HG02938 (cell line): ENCODE results near the gene RFNG.

ENCODE experiments used
- ATAC-seq: cut with Tn5 transposase; IDR thresholded peaks from one replicate; pipeline ENCODE4 v1.9.1; 2021; ENCODE audit warnings: mild to moderate bottlenecking, moderate library complexity; ENCODE audit not compliant: unreplicated experiment

Gene RFNG, protein sequence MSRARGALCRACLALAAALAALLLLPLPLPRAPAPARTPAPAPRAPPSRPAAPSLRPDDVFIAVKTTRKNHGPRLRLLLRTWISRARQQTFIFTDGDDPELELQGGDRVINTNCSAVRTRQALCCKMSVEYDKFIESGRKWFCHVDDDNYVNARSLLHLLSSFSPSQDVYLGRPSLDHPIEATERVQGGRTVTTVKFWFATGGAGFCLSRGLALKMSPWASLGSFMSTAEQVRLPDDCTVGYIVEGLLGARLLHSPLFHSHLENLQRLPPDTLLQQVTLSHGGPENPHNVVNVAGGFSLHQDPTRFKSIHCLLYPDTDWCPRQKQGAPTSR

DNA sequence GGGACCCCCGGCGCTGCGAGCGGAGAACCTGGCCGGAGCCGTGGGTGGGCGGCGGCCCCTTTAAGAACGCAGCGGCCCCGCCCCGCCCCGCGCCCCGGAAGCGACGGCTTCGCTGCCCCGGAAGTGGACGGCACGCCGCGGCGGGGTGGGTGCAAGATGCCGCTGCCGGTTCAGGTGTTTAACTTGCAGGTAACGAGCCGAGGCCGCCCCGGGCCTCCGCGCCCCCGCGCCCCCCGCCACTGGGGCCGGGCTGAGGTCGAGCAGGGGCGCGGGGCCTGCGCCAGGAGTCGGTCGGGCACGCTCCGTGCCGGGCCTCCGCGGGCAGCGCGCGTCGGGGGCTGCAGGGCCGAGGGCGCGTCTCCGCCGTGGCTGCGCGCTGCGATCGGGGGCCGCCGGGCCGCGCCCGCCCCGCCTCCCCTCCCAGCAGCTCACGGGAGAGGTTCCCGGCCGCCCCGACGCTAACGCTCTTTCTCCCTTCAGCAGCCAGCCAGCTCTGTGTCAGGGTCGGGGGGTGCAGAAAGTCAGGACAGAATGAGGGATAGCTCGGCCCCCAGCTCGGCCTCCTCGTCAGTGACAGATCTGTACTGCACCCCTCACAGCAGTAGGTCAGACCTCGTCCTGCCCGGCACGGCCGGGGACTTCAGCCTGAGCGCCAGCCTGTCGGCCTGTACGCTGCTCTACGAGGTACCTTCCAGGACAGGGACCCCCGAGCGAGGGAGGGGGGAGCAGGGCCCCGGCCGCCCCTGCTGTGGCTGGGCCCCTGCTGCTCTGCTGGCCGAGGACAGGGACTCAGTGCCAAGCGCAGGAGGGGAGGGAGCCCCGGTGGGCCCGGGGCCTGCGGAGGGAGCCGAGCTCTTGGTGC is at the start of gene RFNG, which contains the start of gene GPS1:
TSS of gene RFNG (minus strand) at position 36 of the 862 bp plus-strand sequence. CDS start 45 bp downstream, outside the sequence.
TSS of gene GPS1 (plus strand) at position 123 of the 862 bp plus-strand sequence. CDS start at position 157, 34 bp downstream.
- peak; percentile 76 for ATAC-seq

DNA sequence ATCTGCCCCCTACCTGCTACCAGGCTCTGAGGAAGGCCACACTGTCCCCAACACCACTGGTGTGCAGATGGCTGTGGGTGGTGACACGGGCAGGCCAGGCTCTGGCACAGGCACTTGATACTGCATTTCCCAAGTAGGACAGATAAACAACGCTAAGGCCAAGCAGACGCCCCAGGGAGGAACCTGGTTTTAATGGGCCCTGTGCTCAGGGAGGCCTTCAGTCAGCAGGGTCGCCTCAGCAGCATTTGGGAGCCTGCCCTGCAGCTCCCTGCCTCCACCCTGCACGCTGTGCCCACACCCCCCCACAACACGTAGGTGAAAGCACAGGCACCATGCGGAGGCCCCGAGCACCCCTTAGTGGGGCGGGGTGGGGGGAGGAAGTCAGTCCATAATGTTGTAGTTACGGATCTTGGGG is 49.7 kb upstream of the RFNG start:
- no peak for ATAC-seq

DNA sequence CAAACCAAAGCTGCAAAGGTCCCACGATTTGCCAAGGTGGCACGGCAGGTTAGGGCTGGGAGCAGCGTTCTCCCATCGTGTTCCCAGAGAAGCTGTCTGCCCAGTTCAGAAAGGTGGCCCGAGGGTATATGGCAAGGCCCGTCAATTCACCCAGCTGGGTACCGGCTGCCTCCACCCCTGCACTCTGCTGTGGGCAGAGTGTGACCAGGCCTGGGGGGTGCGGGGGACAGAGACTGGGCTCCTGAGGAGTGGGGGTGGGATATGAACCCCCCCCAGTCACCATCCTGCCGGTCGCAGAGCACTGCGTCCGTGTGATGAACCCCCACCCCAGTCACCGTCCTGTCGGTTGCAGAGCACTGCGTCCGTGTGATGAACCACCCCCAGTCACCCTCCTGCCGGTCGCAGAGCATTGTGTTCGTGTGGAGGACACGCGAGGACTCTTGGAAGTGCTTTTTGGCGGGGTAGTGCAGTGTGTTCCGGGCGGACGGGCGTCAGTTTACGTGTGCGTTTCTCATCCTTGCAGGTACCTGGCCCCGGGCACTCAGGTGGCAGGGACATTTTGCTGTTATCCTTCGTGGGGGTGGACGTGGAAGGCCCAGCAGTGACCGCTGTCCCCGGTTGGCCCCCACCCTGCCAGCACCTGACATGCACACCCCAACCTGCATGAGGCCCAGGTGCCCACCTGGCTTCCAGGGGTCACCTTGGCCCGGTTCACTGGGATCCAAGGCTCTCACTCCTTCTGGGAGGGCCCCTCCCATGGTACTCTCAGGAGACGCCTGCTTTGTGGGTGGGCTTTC is 49.1 kb upstream of the RFNG start:
- ATAC-seq: no peak

DNA sequence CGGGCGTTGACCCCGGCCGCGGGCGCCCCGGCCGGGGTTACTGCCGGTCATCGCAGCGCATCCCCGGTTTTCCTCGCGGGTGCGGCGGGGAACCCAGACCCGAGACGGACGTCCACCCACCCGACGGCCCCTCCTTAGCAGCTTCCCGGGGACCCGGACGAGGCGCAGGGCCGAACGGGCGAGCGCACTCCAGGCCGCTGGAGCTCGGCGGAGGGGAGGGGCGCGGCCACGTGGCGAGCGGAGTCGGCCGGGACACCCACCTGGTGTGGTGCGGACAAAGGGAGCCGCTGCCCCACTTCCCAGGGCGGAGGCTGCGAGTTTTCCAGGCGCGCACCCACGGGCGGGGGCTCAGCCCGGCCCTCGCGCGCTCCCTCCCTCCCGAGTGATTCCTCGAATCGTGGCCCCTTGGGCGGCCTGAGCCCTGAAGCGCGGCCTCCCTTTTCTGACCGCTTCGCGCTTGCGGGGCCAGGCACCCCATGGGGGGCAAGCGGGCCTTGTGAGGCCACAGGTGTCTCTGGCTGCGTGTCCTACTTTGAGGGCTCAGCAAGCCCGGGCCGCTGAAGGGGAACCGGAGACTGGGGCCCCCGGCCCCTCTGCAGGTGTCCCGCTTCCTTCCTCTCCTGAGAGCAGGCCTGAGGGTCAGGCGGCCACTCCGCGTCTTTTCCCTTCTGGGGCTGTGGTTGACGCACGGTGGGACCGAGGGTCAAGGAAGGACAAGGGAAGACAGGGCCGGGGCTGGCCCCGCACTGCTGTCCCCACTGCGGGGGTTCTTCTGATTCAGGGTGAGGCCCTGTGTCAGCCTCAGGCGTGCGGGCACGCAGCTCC is 47.5 kb upstream of the RFNG start:
- ATAC-seq: peak; percentile 2

DNA sequence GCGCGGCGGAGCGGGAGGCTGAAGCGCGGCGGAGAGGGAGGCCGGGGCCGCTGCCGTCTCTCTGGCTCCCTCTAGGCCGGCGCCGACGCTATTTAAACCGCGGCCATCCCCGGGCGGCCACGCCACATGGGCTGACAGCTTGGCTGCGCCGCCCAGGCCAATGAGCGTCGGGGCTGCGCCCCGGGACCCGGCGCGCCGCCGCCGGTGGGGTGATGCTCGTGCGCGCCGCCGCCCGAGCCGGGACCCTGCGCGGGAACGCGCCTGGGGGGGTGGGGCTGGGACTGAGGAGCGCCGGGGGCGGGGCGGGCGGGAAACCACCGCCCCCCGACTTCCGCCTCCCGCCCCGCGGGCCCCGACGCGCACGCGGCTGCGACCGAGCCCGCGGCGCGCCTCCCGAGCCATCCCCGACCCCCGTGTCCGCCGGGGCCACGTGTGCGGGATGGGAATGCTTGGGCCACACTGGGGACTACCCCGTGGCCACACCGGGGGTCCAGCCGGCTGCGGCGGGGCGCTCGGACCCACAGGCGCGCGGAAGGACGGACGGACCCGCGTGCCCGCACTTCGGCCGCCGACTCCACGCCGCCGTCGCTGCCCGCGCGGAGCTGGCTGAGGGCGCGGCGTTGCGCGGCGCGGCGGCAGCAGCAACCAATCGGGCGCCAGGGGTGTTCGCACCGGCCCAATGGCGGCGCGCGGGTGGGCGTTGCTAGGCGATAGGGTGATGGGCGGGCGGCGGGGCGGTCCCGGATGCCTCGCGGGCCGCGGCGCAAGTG is 46.7 kb upstream of the RFNG start, which contains the start of gene FASN:
TSS of gene FASN (minus strand) at position 68 of the 770 bp plus-strand sequence. CDS start 1,791 bp downstream, outside the sequence.
- peak; percentile 60 for ATAC-seq

DNA sequence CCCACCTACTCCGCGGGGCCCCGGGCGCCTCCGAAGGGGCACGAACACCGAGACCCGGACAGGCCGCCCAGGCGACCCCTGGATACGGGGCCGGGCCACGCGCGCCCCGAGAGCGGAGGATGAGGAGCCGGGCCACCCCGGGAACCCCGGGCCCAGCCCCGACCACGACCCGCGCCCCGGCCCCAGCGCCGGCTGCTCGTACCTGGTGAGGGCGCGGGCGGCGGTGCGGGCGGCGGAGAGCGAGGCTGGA is 46.2 kb upstream of the RFNG start:
- ATAC-seq: no peak

DNA sequence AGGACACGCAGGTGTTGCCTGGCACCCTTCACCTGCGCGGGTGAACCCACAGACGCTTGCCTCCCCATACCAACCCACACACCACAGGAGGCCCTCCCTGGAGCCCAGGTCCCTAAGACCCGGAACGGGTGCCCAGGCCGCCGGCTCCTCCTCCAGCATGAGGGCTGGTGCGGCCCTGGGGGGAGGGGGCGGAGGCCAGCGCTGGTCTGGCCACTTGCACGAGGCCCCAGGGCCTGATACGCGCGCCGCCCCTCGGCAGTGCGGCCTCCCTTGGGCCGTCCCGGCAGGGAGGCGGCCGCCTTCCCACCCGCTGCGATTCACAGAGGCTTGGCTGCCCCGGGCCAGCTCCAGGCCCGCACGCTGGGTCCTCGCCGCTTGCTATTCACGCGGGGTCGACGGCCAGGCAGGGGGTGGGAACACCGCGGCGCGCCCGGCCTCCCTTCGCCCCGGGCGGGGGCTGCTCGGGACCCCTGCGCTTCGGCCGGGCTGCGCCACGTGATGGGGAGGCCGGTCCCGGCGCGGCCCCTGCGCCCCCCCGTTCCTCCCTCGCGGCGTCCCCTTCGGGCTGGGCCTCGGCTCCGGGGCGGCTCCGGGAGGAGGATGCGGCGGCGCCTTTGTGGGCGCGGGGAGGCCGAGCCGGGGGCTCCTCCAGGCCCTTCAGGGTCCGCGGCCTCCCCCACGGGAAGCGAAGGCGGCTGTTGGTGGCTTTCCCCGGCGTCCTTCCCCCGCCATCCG is 45.7 kb upstream of the RFNG start:
- no peak for ATAC-seq

DNA sequence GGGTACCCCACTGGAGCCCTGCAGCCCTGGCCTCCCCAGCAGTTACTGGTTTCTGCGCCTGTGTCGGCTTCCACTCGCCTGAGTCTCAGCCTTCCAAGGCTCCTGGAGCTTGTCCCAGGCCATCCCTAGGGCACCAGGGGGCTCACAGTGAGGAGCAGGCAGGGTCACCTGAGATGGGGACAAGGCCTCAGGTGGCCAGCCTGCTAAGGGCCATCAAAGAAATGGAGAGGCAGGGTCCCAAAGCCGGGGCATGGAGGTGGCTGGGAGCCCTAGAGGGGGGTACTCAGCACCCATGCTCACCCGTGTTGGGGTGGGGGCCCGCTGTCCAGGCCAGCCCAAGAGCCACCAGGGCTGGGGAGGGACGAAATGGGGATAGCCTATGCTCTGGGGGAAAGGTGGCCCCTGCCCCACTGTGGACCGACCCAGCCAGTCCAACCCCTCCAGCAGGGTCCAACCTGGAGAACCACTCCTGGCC is 45.1 kb upstream of the RFNG start:
- ATAC-seq: no peak

DNA sequence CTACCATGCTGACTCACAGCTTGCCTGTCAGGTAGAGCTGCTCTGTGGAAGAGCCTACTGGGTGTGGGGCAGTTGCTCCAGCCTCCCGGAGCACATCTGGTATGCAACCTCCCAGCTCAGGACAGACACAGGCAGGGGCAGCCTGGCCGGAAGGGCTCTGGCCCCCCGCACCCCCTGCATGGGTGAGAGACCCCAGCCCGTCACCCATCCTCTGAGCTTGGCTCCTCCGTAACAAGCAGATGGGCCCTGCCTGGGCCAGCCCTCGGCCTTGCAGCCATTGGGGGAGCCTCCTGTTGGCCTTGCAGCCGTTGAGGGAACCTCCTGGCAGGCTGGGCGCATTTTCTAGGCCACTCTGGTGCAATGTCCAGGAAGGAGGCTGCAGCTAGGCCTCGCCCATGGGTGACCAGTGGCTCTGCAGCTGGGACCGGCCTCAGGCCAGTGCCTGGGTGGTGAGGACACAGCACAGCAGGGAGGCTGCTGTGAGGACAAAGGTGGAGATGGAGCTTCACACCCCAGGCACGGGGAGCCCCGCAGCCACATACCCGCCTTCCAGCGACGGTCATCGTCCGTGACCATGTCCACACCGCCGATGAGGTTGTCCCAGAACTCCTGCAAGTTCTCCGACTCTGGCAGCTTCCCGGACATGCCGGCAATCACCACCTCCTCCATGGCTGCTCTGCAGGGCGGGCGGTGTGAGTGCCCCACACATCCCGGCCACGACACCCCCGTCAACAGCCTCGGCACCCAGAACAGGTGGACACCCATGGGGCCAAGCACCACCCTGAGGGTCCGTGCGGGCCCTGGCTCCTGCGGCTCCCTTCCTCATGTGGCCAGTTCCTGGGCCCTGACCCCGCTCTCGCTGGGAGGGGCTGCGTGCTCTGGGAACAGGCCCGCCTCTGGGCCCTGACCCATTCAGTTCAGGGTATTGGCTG is 44.4 kb upstream of the RFNG start:
- no peak for ATAC-seq

DNA sequence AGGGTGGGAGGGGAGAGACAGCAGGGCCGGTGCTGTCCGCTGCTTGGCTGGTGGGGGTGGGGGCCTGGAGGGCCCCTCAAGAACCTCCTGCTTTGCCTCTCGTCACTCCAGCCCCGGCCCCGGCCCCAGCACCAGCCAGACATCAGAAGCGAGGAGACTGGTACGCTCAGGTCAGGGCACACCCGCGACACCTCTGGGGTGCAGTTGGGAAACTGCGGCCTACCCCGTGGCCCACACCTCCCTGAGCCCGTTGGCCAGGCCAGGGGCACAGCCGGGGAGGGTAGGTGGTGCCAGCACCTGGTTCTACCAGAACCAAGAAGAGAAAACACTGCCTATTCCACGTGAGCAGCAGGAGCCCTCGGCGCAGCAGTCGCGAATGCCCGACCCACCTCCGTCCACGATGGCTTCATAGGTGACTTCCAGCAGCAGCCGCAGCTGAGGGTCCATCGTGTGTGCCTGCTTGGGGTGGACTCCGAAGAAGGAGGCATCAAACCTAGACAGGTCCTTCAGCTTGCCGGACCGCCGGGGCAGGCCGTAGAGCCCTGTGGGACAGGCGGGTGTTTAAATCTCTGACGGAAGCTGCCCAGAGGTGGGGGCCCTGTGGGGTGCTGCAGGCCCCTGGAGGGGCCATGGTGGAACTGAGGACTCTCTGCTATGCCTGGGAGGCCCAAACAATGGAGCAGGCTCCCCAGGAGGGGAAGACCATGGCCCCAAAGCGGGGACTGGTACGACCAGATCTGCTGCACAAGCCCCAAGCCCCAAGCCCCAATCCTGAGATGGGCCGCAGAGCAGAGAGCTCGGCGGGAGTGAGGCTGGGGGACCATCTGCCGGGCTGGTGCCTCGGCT is 43.5 kb upstream of the RFNG start:
- ATAC-seq: no peak

DNA sequence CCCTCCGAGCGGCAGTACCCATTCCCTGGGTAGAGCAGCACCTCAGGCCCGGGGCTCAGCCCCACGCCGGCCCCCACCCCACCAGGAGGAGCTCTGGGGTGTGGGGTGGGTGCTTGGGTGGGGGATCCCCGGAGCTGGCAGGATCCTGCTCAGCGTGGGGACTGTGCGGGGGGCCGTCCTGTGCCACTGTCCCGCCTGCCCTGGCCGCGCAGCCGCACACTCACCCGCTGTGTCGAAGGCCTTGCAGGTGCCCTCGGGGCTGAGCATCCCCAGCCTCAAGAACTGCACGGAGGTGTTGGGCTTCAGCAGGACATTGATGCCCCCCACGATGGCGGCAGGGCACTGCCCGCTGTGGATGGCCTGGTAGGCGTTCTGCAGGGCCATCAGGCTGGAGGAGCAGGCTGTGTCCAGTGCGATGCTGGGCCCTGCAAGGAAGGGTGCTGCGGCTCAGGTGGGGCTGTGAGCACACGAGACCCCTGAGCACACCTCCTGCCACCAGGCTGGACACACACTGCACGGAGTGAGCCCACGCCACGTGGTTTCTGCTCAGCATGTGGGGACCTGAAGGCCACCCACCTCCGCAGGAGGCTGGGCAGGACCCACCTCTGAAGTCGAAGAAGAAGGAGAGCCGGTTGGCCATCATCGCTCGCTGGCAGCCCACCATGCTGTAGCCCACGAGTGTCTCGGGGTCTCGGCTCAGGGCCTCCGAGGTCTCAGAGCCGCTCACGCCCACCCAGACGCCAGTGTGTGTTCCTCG is 41.6 kb upstream of the RFNG start:
- no peak for ATAC-seq

DNA sequence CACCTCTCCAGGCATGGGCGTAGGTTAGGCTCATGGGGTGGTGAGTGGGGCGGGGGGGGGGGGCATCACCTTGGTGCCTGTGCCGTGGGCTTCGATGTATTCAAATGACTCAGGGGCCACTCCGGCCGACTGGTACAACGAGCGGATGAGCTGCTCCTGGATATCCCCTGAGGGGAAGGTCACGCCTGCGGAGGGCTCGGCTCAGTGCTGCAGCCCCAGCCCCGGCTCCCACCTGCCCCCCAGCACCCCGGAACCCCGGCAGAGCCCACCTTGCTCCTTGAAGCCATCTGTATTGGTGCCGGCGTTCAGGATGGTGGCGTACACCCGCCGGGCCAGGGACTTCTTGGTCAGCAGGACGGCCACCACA is 41.0 kb upstream of the RFNG start:
- no peak for ATAC-seq

DNA sequence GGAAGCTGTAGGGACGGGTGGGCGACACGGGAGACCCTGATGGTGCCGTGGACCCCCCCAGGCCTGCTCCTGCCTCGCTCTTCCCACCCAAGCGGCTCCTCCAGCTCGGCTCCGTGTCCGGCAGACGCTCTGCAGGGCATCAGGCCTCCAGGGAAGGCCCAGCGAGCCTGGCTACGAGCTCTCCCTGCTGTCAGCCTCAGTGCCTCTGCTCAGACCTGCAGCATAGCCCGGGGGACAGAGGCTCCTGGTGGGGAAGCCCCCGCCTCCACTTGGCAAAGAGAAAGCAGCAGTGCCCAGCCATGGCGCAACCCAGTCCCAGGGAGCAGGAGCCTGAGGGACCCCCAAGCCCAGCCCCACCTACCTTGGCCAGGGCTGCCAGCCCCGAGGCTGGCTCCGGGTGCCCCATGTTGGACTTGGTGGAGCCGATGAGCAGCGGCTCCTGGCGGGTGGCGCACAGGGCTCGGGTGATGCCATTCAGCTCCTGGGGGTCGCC is 40.5 kb upstream of the RFNG start:
- no peak for ATAC-seq

DNA sequence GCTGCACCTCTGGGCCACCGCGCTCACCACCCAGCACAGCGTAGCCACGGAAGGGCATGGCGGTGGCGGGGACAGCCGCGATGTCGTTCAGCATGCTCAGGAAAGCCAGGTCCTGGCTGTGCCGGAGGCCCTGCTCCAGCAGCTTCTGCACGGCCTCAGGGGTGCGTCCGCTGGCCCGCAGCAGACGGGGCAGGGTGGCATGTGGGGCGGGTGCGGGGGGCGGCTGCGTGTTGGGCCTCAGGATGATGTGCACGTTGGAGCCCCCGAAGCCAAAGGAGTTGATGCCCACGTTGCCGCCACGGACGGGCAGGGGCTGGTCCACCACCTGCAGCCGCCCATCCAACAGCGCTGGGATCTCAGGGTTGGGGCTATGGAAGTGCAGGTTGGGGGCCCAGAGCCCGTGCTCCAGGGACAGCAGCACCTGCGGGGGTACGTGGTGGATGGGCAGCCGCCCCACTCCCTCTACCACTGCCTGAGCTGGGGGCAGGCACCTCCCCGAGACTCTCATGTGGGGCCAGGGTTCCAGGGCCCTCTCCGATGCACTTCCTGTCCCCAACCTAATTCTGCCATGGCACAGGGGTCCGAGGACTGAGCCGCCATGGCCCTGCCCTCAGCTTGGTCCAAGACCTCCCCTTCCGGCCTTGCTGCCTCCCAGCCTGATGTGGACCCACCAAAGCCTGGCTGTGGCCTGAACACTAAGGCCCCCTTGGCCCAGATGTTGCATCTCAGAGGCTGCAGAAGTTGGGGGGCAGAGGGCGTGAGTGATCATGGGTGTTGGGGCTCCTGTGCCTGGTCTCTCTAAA is 39.9 kb upstream of the RFNG start:
- ATAC-seq: no peak

DNA sequence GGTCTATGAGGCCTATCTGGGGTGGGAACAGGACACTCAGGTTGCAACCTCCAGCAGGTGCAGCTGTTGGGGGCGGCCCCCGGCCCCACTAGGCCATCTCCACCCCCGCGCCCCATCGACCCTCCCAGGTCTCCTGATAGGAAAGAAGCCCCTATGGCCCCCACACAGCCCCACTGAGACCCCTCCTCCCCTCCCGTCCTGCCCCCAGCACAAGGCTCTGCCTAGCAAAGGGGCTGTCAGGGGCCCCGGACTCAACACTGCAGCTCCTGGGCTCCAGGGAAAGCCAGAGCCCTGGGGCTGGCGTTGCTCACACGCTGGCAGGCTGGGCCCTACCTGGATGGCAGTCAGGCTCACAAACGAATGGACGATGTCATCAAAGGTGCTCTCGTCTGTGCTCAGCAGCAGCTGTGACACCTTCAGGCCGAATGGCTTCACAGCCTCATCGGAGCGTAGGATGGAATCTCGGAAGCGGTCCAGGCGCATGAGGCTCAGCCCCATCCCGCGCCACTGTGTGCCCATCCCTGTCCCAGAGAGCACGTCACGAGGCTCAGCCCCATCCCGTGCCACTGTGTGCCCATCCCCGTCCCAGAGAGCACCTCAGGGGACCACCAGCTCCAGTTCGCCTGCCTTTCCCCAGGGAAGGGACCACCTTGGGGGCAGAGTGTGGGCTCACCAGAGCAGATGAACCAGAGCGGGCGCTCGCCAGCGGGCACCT is 39.1 kb upstream of the RFNG start:
- no peak for ATAC-seq
